Endothelial cell of umbilical vein (primary cell): Measurements from ENCODE around the gene COMMD2. TPM values are rescaled to one million over a fixed set of nuclear protein-coding genes. Genes with fewer than 3 reads are reported as not detected.

ENCODE experiments used
- BruUV-seq: library from RNA; stranded (reverse); fragments of 400-500 nt; replicated peaks from 2 replicates; lab custom pipeline; 2021; lab: Mats Ljungman, UMichigan
- CTCF ChIA-PET: fragments of 300-600, 350-600 bp; sonication (Branson Sonifier 250); formaldehyde crosslinking; loops from one replicate; lab custom pipeline; 2021; ENCODE audit warnings: antibody characterized with exemption, inconsistent platforms; lab: Charles Lee
- POLR2A ChIA-PET: fragments of 300-600, 350-600 bp; sonication (Branson Sonifier 250); formaldehyde crosslinking; loops from one replicate; lab custom pipeline; 2021; ENCODE audit warnings: antibody characterized with exemption, inconsistent platforms; lab: Charles Lee
- DNase-seq: peaks from one replicate; pipeline ENCODE4 v3.0.0-alpha.2; 2011; ENCODE audit warnings: low read depth, low spot score
- FAIRE-seq: peaks from 2 replicates; lab custom pipeline; 2011; peaks lifted over from hg19 to GRCh38; lab: Jason Lieb, UNC
- H2AFZ ChIP-seq: 2 replicates; pipeline ENCODE4 v1.6.0; 2012; ENCODE audit warnings: low read depth, low read length, control low read depth, inconsistent platforms
- H3K27ac ChIP-seq: 2 replicates; pipeline ENCODE4 v1.5.1; 2011; ENCODE audit warnings: low read depth, mild to moderate bottlenecking, control low read depth, low read length, moderate library complexity; ENCODE audit not compliant: insufficient read depth
- H3K27me3 ChIP-seq, 2 experiments: 2 replicates each; pipeline versions ENCODE4 v1.6.0 to v1.6.1; 2011; ENCODE audit warnings: low read length in 2 of 2, mixed read lengths in 1 of 2; ENCODE audit not compliant: control insufficient read depth in 2 of 2, insufficient read depth in 2 of 2
- H3K36me3 ChIP-seq, 2 experiments: 2 replicates in 1 of 2; 3 replicates in 1 of 2; pipeline ENCODE4 v1.5.1; 2011; ENCODE audit warnings: low read length in 2 of 2, mild to moderate bottlenecking in 1 of 2, moderate library complexity in 1 of 2; ENCODE audit not compliant: control insufficient read depth in 2 of 2, insufficient read depth in 2 of 2; ENCODE audit errors: extremely low read depth in 1 of 2
- H3K4me1 ChIP-seq: 3 replicates; pipeline ENCODE4 v1.5.1; 2011; ENCODE audit warnings: mild to moderate bottlenecking, low read length; ENCODE audit not compliant: control insufficient read depth, insufficient read depth; ENCODE audit errors: extremely low read depth
- H3K4me2 ChIP-seq: 2 replicates; pipeline ENCODE4 v1.6.1; 2011; ENCODE audit warnings: low read length, control low read depth, mixed read lengths; ENCODE audit not compliant: insufficient read depth
- H3K4me3 ChIP-seq, 3 experiments: fragments of 200-600 bp in 1 of 3; sonication (generic), shearing (Covaris generic) in 1 of 3; replicated peaks in 1 of 3; 2 replicates each; pipeline ENCODE4 v1.5.1; 2011 to 2016; ENCODE audit warnings: control low read depth in 3 of 3, low read length in 3 of 3, mild to moderate bottlenecking in 2 of 3, inconsistent platforms in 1 of 3, low read depth in 1 of 3, moderate library complexity in 1 of 3; ENCODE audit not compliant: insufficient read depth in 1 of 3
- H3K79me2 ChIP-seq: 2 replicates; pipeline ENCODE4 v1.6.0; 2012; ENCODE audit warnings: low read length, inconsistent platforms; ENCODE audit not compliant: control insufficient read depth, insufficient read depth
- H3K9ac ChIP-seq: replicated peaks from 2 replicates; pipeline ENCODE3; 2011; ENCODE audit warnings: low read length, control low read depth; ENCODE audit not compliant: insufficient read depth; ENCODE audit errors: extremely low read depth
- H3K9me1 ChIP-seq: replicated peaks from 3 replicates; pipeline ENCODE4 v1.6.0; 2011; ENCODE audit warnings: mild to moderate bottlenecking, low read length; ENCODE audit not compliant: control insufficient read depth, insufficient read depth; ENCODE audit errors: extremely low read depth
- H3K9me3 ChIP-seq: replicated peaks from 2 replicates; pipeline ENCODE4 v1.5.1; 2012; ENCODE audit warnings: low read length, inconsistent platforms; ENCODE audit not compliant: control insufficient read depth, insufficient read depth
- H4K20me1 ChIP-seq: replicated peaks from 2 replicates; pipeline ENCODE3; 2011; ENCODE audit warnings: mild to moderate bottlenecking, low read length; ENCODE audit not compliant: control insufficient read depth, insufficient read depth; ENCODE audit errors: extremely low read depth
- CTCF ChIP-seq, 2 donors: IDR thresholded peaks; 1 replicate in 1 of 2; 2 replicates in 1 of 2; pipeline ENCODE4 v1.5.1; 2011; ENCODE audit warnings: low read length in 2 of 2, mild to moderate bottlenecking in 2 of 2, moderate library complexity in 2 of 2, control low read depth in 1 of 2, inconsistent platforms in 1 of 2, low read depth in 1 of 2; ENCODE audit not compliant: insufficient read depth in 1 of 2; ENCODE audit errors: extremely low read depth in 1 of 2
- EZH2 ChIP-seq: IDR thresholded peaks from 2 replicates; pipeline ENCODE4 v1.6.1; 2012; ENCODE audit warnings: borderline replicate concordance, low read depth, mild to moderate bottlenecking, moderate library complexity, low read length, inconsistent platforms; ENCODE audit not compliant: severe bottlenecking
- FOS ChIP-seq: IDR thresholded peaks from 2 replicates; pipeline ENCODE4 v1.6.1; 2011; ENCODE audit warnings: mild to moderate bottlenecking, low read length, moderate library complexity, borderline replicate concordance; ENCODE audit not compliant: insufficient read depth
- GATA2 ChIP-seq: IDR thresholded peaks from 2 replicates; pipeline ENCODE4 v1.7.0; 2011; ENCODE audit warnings: low read depth, mild to moderate bottlenecking, moderate library complexity, mixed read lengths, low read length; ENCODE audit not compliant: insufficient read length, insufficient read depth
- JUN ChIP-seq: IDR thresholded peaks from 2 replicates; pipeline ENCODE4 v1.6.1; 2011; ENCODE audit warnings: borderline replicate concordance, low read depth; ENCODE audit not compliant: insufficient read length, insufficient read depth
- MYC ChIP-seq: IDR thresholded peaks from one replicate; pipeline ENCODE4 v1.6.1; 2011; ENCODE audit warnings: mild to moderate bottlenecking, low read depth, low read length
- POLR2A ChIP-seq: IDR thresholded peaks from 2 replicates; pipeline ENCODE4 v1.6.1; 2012; ENCODE audit warnings: low read depth, mild to moderate bottlenecking, control low read depth, low read length
- POLR2AphosphoS5 ChIP-seq: IDR thresholded peaks from 2 replicates; pipeline ENCODE4 v1.6.1; 2012; ENCODE audit warnings: low read depth, mild to moderate bottlenecking, control low read depth, low read length, moderate library complexity; ENCODE audit not compliant: insufficient read depth
- dilution Hi-C: fragments of 300-500 bp; cut with MboI; formaldehyde crosslinking; loops from one replicate; pipeline ENCODE4 v1.15.0; 2019; ENCODE audit warnings: low sequenced_read_pairs; ENCODE audit not compliant: extremely low pct_ligation_motif_present
- intact Hi-C: fragments of 100-400 bp; cut with micrococcal nuclease; formaldehyde crosslinking; loops from one replicate; pipeline ENCODE4 v1.10.0; 2022
- polyA plus RNA-seq, 4 experiments: library from polyadenylated mRNA; depleted of rRNA in 3 of 4; stranded (reverse) in 3 of 4; unstranded in 1 of 4; fragments of >200 nt; gene quantifications; 2 replicates each; pipeline versions ENCODE4 v1.2.1 to v1.2.3, GENCODE V29; 2011 to 2012; ENCODE audit warnings: missing spikeins in 1 of 4
- total RNA-seq: library from RNA; stranded (reverse); gene quantifications from 2 replicates; pipeline ENCODE4 v1.2.3, GENCODE V29; 2021
- TF ChIP-seq, protein P1 (sequence below): IDR thresholded peaks from 2 replicates; pipeline ENCODE4 v1.6.1; 2011; ENCODE audit not compliant: insufficient read depth, insufficient read length

COMMD2 gene
- total and polyA plus RNA-seq, 2 donors (not counting 3 experiments of a cell fraction or from before 2014, with no cell fraction given), result 18.3 to 51.0 TPM

DNA sequence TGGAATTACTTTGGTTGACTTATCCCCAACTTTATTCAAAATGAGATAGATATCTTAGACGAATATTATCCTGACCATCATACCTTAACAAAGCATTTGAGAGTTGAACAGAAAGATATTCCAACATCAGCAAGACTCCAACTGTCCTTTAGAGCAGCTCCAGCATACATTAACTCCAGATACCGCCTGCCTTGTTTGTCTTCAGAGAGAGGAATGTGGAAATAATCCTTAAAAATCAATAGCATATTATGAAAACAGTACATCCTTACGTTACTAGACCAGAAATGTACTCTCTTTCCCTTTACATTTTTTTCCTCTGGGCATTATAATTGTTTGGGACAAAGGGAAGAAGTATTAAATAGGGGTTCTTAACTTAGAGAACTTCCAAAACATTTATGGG lies 38.4 kb upstream of the COMMD2 start:
- no peaks in the 10 kb centered on the region for H3K9me3 ChIP-seq
- H3K79me2 ChIP-seq, result no peaks in the 10 kb centered on the region
- peaks cover 11 to 15% of the 10 kb centered on the region in 2 experiments for H3K27me3 ChIP-seq
- H3K4me2 ChIP-seq, result no peak overlapping the region
- FAIRE-seq, result no peak
- intact Hi-C loops (no loop called here), dilution Hi-C loops (no loop called here)
- H4K20me1 ChIP-seq, result no peaks in the 10 kb centered on the region
- H3K4me3 ChIP-seq, result no peak overlapping the region
- no peak overlapping the region for H3K27ac ChIP-seq
- no peak for DNase-seq
- no peak overlapping the region for H2AFZ ChIP-seq
- no peaks in the 10 kb centered on the region for H3K36me3 ChIP-seq
- TF ChIP-seq EZH2 (no peak), MYC (no peak), FOS (no peak), CTCF (IDR thresholded peaks at IDR 0.05; ENCODE audit: extremely low read depth in 1 of 2, insufficient read depth in 1 of 2, low read depth in 1 of 2, low read length in 2 of 2) (no peak), GATA2 (no peak), JUN (no peak), POLR2AphosphoS5 (no peak), POLR2A (no peak)
- TF ChIP-seq, protein P1, sequence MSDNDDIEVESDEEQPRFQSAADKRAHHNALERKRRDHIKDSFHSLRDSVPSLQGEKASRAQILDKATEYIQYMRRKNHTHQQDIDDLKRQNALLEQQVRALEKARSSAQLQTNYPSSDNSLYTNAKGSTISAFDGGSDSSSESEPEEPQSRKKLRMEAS, result no peak
- ChIA-PET CTCF (no interaction called here), POLR2A (no interaction called here)
- no peaks in the 10 kb centered on the region for H3K9me1 ChIP-seq
- no peaks in the 10 kb centered on the region for H3K4me1 ChIP-seq
- H3K9ac ChIP-seq, result no peak overlapping the region
- no TSS peak for BruUV-seq
